OCI-LY7 (cell line): ENCODE measurements around the gene UBD.

Experiments used
- CTCF ChIP-seq: fragments of 200-600 bp; sonication (generic); conservative IDR thresholded peaks from 2 replicates; pipeline ENCODE4 v1.5.1; 2014; ENCODE audit warnings: mild to moderate bottlenecking, antibody characterized with exemption, low read length, moderate library complexity, mixed read lengths
- EZH2phosphoT487 ChIP-seq: fragments of 200-600 bp; sonication (generic); IDR thresholded peaks from 2 replicates; pipeline ENCODE4 v1.6.1; 2018; ENCODE audit warnings: low read depth, borderline replicate concordance, mild to moderate bottlenecking, mixed run types, antibody characterized with exemption, low read length, moderate library complexity, mixed read lengths

DNA sequence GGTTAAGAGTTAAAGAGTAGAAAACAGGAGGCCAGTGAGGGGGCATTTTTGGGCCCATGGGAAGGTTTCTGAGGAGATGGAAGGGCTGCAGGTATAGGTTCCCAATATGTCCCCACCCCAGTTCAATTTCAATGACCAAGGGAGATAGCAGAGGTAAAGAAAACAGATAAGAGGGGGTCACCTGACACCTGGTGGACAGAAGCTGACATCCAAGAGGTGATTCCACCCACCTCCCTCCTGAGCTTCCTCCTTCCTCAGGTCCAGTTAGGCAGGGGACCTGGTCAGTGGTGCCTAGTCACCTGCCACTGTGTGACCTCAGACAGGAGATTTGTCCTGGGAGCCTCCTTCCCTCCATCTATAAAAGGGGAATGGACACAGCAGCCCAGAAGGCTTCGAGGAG is 42.3 kb downstream of the UBD start:
- TF ChIP-seq CTCF (no peak), EZH2phosphoT487 (no peak)
